Right ventricle myocardium superior (tissue), 1 donor: Measurements from ENCODE around the gene DHRS1. TPM values are rescaled to one million over a fixed set of nuclear protein-coding genes. Genes with fewer than 3 reads are reported as not detected.

ENCODE experiments used
- ATAC-seq: fragments of 200-7000 bp; cut with Tn5 transposase; one replicate; pipeline ENCODE4 v1.9.1; 2020; ENCODE audit warnings: mild to moderate bottlenecking; ENCODE audit not compliant: poor library complexity
- DNase-seq: peaks from one replicate; pipeline ENCODE4 v3.0.0-alpha.2; 2020
- intact Hi-C: fragments of 100-400 bp; cut with DNase I; formaldehyde crosslinking; loops from one replicate; pipeline ENCODE4 v1.11.2; 2022
- total RNA-seq: library from RNA; stranded (reverse); fragmentation: NEBNext Ultra II Directional; extraction: Animal tissue kit (Norgen Biotek cat#: 25700); gene quantifications from one replicate; pipeline ENCODE4 v1.2.1, GENCODE V29; 2021
- donor health status: DM: no; HTN: yes; CAD: no; lungs with severe emphysema.

Gene DHRS1
- total RNA-seq, 1 donor from 2014 or later = 5.2 TPM

GRCh38 chr14:24292118-24292807 is 7.3 kb downstream of the DHRS1 start:
- intact Hi-C loops = loop anchor here (5.0 kb wide), 1 partner anchor 35 kb away; no protein-coding TSS in a partner anchor
- DNase-seq = no peak
- ATAC-seq = no peak

- DNase-seq (no peak), ATAC-seq (no peak)
- intact Hi-C loops = loop anchor here (5.0 kb wide), 1 partner anchor 34 kb away; no protein-coding TSS in a partner anchor
Observed at GRCh38 chr14:24291446-24292117, 8.0 kb downstream of the DHRS1 start.

- intact Hi-C loops = loop anchor here (5.0 kb wide), 1 partner anchor 33 kb away; no protein-coding TSS in a partner anchor
- ATAC-seq (no peak), DNase-seq (no peak)
Observed at GRCh38 chr14:24290746-24291145, 8.8 kb downstream of the DHRS1 start.

GRCh38 chr14:24289649-24290280 is 9.8 kb downstream of the DHRS1 start:
- DNase-seq (no peak), ATAC-seq (no peak)
- intact Hi-C loops = loop anchor here (5.0 kb wide), 1 partner anchor 32 kb away; no protein-coding TSS in a partner anchor

- ATAC-seq (no peak), DNase-seq (no peak)
- intact Hi-C loops = no loop called here
Observed at GRCh38 chr14:24286996-24287395, 12.6 kb downstream of the DHRS1 start.

- intact Hi-C loops = no loop called here
- DNase-seq (no peak), ATAC-seq (no peak)
Observed at GRCh38 chr14:24285351-24285750, 14.2 kb downstream of the DHRS1 start.

- ATAC-seq = no peak
- intact Hi-C loops = no loop called here
- no peak for DNase-seq
Observed at GRCh38 chr14:24284501-24285035, 15.0 kb downstream of the DHRS1 start.

GRCh38 chr14:24283796-24284460 is 15.7 kb downstream of the DHRS1 start:
- DNase-seq = no peak
- ATAC-seq = no peak
- intact Hi-C loops = no loop called here

- ATAC-seq = no peak
- intact Hi-C loops = no loop called here
- no peak for DNase-seq
Observed at GRCh38 chr14:24282736-24283135, 16.8 kb downstream of the DHRS1 start.

GRCh38 chr14:24281636-24282035 is 17.9 kb downstream of the DHRS1 start:
- intact Hi-C loops = no loop called here
- ATAC-seq = no peak
- DNase-seq = no peak

- ATAC-seq = peak; percentile 25
Observed at GRCh38 chr14:24280797-24281460, 18.7 kb downstream of the DHRS1 start.

GRCh38 chr14:24279301-24280186 is 20.0 kb downstream of the DHRS1 start:
- intact Hi-C loops = no loop called here
- DNase-seq (no peak), ATAC-seq (peak; percentile 80)

More at GRCh38 chr14:24280797-24281460, 18.7 kb downstream of the DHRS1 start:
- intact Hi-C loops = no loop called here
- no peak for DNase-seq

GRCh38 chr14:24278424-24278823 is 21.2 kb downstream of the DHRS1 start:
- ATAC-seq (no peak), DNase-seq (no peak)
- intact Hi-C loops = no loop called here

- DNase-seq = peak; percentile 68
- ATAC-seq = peak; percentile 7
- intact Hi-C loops = no loop called here
Observed at GRCh38 chr14:24277606-24278321, 21.8 kb downstream of the DHRS1 start.

- DNase-seq = no peak
- intact Hi-C loops = no loop called here
- no peak for ATAC-seq
Observed at GRCh38 chr14:24277071-24277470, 22.5 kb downstream of the DHRS1 start.

- ATAC-seq (no peak), DNase-seq (no peak)
- intact Hi-C loops = no loop called here
Observed at GRCh38 chr14:24274101-24274543, 25.5 kb downstream of the DHRS1 start.
